Fibroblast of mammary gland (primary cell): ENCODE measurements around the gene THAP11.

ENCODE experiments used
- DNase-seq: peaks from one replicate; pipeline ENCODE4 v3.0.0-alpha.2; 2010; ENCODE audit warnings: low read depth
- H3K4me3 ChIP-seq: 2 replicates; pipeline ENCODE4 v1.5.1; 2011; ENCODE audit warnings: low read depth, mild to moderate bottlenecking, low read length, moderate library complexity; ENCODE audit not compliant: control insufficient read depth
- CTCF ChIP-seq: conservative IDR thresholded peaks from 2 replicates; pipeline ENCODE4 v1.5.1; 2011; ENCODE audit warnings: low read depth, low read length, inconsistent platforms; ENCODE audit not compliant: control insufficient read depth, insufficient read depth

Gene THAP11

DNA sequence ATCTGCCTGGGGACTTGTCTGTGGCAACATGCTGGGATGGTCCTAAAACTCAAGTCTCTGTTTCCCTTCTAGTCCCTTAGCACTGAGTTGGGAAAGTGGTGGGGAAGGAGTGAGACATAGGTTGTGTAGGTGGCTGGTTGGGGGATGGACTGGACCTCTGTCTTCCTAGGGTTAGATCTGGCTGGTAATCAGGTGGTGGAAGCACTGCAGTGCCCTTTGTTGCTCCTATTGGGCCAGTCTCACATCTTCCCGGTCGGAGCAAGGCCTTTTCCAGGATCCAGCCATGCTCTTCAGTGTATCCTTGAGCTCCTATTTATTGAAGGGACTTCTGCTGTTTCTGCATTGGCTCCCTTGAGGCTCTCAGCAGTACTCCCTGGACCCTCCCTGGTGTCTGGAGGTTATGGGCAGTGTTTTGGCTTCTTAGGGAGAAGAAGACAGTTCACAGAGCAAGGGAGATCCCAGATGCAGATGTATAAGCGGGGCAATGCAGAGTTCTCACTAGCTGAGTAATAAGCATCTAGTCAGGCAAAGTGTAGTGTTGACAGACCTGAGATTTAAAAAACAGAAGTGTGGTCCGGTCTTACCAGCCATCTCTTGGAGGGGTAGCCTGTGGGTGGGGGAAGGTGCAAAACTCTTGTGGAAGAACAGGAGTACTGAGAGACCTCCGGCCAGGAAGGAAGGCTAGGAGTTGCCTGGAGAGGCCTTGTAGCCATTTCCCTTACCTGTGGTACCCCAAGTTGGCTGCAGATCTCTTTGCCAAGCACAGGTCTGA, 3.4 kb downstream of the THAP11 start:
- H3K4me3 ChIP-seq = no peak overlapping the region
- no peak for TF ChIP-seq CTCF

DNA sequence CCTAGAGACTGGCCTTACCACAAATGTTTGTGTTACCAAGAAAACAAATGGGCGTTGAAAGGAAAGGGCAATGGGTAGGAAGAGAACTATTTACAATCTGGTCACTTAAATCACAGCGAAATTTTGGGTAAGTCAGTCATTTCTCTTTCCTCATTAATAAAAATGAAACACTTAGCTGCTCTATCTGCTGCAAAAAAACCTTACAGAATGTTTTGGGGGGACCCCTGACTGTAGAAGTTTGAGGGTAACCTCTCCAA, 3.9 kb downstream of the THAP11 start:
- no peak for TF ChIP-seq CTCF
- no peak for DNase-seq
- peak overlapping the region; percentile 88 for H3K4me3 ChIP-seq

More for the DNA sequence above, 3.4 kb downstream of the THAP11 start:
- no peak for DNase-seq

- DNase-seq = peak; percentile 88
- H3K4me3 ChIP-seq = peak within 1 kb of the TSS; percentile 88
- TF ChIP-seq CTCF = no peak
These were observed 4.4 kb downstream of the THAP11 start, which contains the start of gene NUTF2 for GRCh38 chr16:67846320-67847063. NUTF2 (plus strand) TSS chr16:67846933; CDS start chr16:67865131, 18,198 bp downstream.

GRCh38 chr16:67847064-67847861, 5.1 kb downstream of the THAP11 start, which contains the start of gene CENPT:
CENPT (minus strand) TSS chr16:67847693; CDS start chr16:67833859, 13,834 bp downstream.
- DNase-seq = peak; percentile 36
- H3K4me3 ChIP-seq = peak within 1 kb of the TSS; percentile 88
- no peak for TF ChIP-seq CTCF

DNA sequence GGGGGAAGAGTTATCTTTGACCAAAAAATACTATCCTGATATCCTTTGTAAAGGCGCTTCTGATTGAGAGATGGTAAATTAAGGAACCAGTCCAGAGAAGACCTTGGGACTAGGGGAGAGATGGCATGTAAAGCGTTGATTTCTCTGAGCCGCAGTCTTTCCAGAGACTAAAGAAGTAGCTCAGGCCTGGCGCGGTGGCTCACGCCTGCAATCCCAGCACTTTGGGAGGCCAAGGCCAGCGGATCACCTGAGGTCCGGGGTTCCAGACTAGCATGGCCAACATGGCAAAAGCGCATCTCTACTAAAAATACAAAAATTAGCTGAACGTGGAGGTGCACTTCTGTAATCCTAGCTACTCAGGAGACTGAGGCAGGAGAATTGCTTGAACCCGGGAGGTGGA, 6.0 kb downstream of the THAP11 start:
- TF ChIP-seq CTCF = no peak
- DNase-seq = no peak
- peak overlapping the region; percentile 88 for H3K4me3 ChIP-seq

DNA sequence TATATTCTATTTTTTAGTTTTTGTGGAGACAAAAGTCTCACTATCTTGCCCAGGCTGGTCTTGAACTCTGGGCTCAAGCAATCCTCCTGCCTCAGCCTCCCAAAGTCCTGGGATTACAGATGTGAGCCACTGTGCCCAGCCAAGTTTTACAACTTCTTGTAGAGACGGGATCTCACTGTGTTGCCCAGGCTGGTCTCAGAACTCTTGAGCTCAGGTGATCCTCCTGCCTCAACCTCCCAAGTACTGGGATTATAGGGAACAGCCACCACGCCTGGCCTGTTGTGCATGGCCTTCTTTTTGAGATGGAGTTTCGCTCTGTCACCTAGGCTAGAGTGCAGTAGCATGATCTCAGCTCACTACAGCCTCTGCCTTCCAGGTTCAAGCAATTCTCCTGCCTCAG, 11.6 kb downstream of the THAP11 start:
- no peak for DNase-seq
- no peak for TF ChIP-seq CTCF
- no peak overlapping the region for H3K4me3 ChIP-seq
